K562 (cell line): Measurements from ENCODE around the gene BOD1L2. TPM values are rescaled to one million over a fixed set of nuclear protein-coding genes. Genes with fewer than 3 reads are reported as not detected.

Source experiments
- ATAC-seq: fragments of 200-7000 bp; cut with Tn5 transposase; 3 replicates; pipeline ENCODE4 v1.9.1; 2020; ENCODE audit warnings: moderate library complexity
- Bru-seq: library from RNA; stranded (reverse); fragments of 400-500 nt; gene quantifications from one replicate; lab custom pipeline; 2021; lab: Mats Ljungman, UMichigan
- BruChase-seq, 2 experiments: library from RNA; stranded (reverse); fragments of 400-500 nt; gene quantifications; one replicate each; lab custom pipeline; 2021; lab: Mats Ljungman, UMichigan
- BruUV-seq: library from RNA; stranded (reverse); fragments of 400-500 nt; replicated peaks from 2 replicates; lab custom pipeline; 2021; lab: Mats Ljungman, UMichigan
- CTCF ChIA-PET: fragments of 300-600 bp; formaldehyde crosslinking; extraction: SDS; loops from one replicate; lab custom pipeline; 2021; ENCODE audit warnings: low intra/inter-chr PET ratio; lab: Yijun Ruan, JAX
- POLR2A ChIA-PET: fragments of 300-600, 350-650 bp; sonication (Branson Sonifier 250); formaldehyde crosslinking; extraction: SDS; loops from one replicate; lab custom pipeline; 2021; ENCODE audit warnings: antibody characterized with exemption, inconsistent platforms; lab: Yijun Ruan, JAX
- DNase-seq, 4 experiments: peaks; one replicate each; pipeline versions ENCODE4 v3.0.0 to v3.0.0-alpha.2; 2011 to 2018; ENCODE audit warnings: low spot score in 3 of 4, mixed read lengths in 3 of 4; ENCODE audit errors: extremely low read depth in 1 of 4
- FAIRE-seq: peaks from 2 replicates; lab custom pipeline; 2011; peaks lifted over from hg19 to GRCh38; lab: Jason Lieb, UNC
- H2AFZ ChIP-seq: 2 replicates; pipeline ENCODE4 v1.6.0; 2011; ENCODE audit warnings: low read depth, low read length, control low read depth, inconsistent platforms
- H3K27ac ChIP-seq: fragments of 200-600 bp; 3 replicates; pipeline ENCODE4 v1.8.0; 2011; ENCODE audit warnings: low read depth, mild to moderate bottlenecking, control low read depth, inconsistent platforms, low read length, moderate library complexity, mixed read lengths; ENCODE audit errors: extremely low read depth
- H3K27me3 ChIP-seq, 2 experiments: fragments of 300-600 bp in 1 of 2; 2 replicates in 1 of 2; 3 replicates in 1 of 2; pipeline versions ENCODE4 v1.6.0 to v1.8.0; 2011; ENCODE audit warnings: inconsistent platforms in 2 of 2, low read length in 2 of 2, mild to moderate bottlenecking in 1 of 2, mixed read lengths in 1 of 2, moderate library complexity in 1 of 2; ENCODE audit not compliant: control insufficient read depth in 2 of 2, insufficient read depth in 2 of 2
- H3K36me3 ChIP-seq: fragments of 300-600 bp; 3 replicates; pipeline ENCODE4 v1.8.0; 2011; ENCODE audit warnings: mild to moderate bottlenecking, low read length, inconsistent platforms; ENCODE audit not compliant: control insufficient read depth, insufficient read depth
- H3K4me1 ChIP-seq, 2 experiments: fragments of 200-600 bp in 1 of 2; replicated peaks in 1 of 2; 2 replicates in 1 of 2; 3 replicates in 1 of 2; pipeline versions ENCODE4 v1.5.1 to v1.8.0; 2011; ENCODE audit warnings: inconsistent platforms in 2 of 2, low read length in 2 of 2, mild to moderate bottlenecking in 1 of 2, mixed read lengths in 1 of 2, moderate library complexity in 1 of 2; ENCODE audit not compliant: control insufficient read depth in 2 of 2, insufficient read depth in 2 of 2
- H3K4me2 ChIP-seq: 2 replicates; pipeline ENCODE4 v1.6.1; 2011; ENCODE audit warnings: low read length, control low read depth, inconsistent platforms, mixed read lengths; ENCODE audit not compliant: insufficient read depth
- H3K4me3 ChIP-seq: fragments of 200-600 bp; sonication (generic), shearing (Covaris generic); 2 replicates; pipeline ENCODE4 v1.5.1; 2016; ENCODE audit warnings: control low read depth, inconsistent platforms
- H3K79me2 ChIP-seq: fragments of 200-600 bp; 3 replicates; pipeline ENCODE4 v1.8.0; 2011; ENCODE audit warnings: low read length, inconsistent platforms; ENCODE audit not compliant: control insufficient read depth, insufficient read depth
- H3K9ac ChIP-seq, 2 experiments: 2 replicates each; pipeline versions ENCODE4 v1.6.0 to v1.6.1; 2011; ENCODE audit warnings: low read depth in 2 of 2, low read length in 2 of 2, control low read depth in 1 of 2, inconsistent platforms in 1 of 2, mild to moderate bottlenecking in 1 of 2, mixed read lengths in 1 of 2; ENCODE audit not compliant: insufficient read depth in 1 of 2
- H3K9me1 ChIP-seq: one replicate; pipeline ENCODE4 v1.6.0; 2011; ENCODE audit warnings: inconsistent platforms, mild to moderate bottlenecking, low read length, moderate library complexity; ENCODE audit not compliant: control insufficient read depth, insufficient read depth
- H3K9me3 ChIP-seq: replicated peaks from 2 replicates; pipeline ENCODE4 v1.5.1; 2011; ENCODE audit warnings: low read depth, low read length, inconsistent platforms; ENCODE audit not compliant: control insufficient read depth, insufficient read depth
- H4K20me1 ChIP-seq: replicated peaks from 2 replicates; pipeline ENCODE4 v1.6.1; 2011; ENCODE audit warnings: low read length, inconsistent platforms, mixed read lengths; ENCODE audit not compliant: control insufficient read depth, insufficient read depth
- CREM ChIP-seq: IDR thresholded peaks from 2 replicates; pipeline ENCODE4 v1.6.1; 2014; ENCODE audit warnings: antibody characterized with exemption, low read depth
- MTF1 ChIP-seq: fragments of 250-450 bp; sonication (Bioruptor Pico); IDR thresholded peaks from 2 replicates; pipeline ENCODE4 v1.9.0; 2021; ENCODE audit warnings: moderate library complexity, mild to moderate bottlenecking, inconsistent platforms, borderline replicate concordance
- NR2C1 ChIP-seq, 2 experiments: fragments of 450-650 bp; IDR thresholded peaks; 2 replicates each; pipeline ENCODE4 v1.6.1; 2017; ENCODE audit warnings: mild to moderate bottlenecking in 2 of 2, antibody characterized with exemption in 1 of 2, inconsistent platforms in 1 of 2, missing compliant biosample characterization in 1 of 2, missing genetic modification characterization in 1 of 2
- NR2C2 ChIP-seq, 2 experiments: fragments of 200-800 bp in 1 of 2; sonication (Bioruptor generic) in 1 of 2; sonication (generic) in 1 of 2; formaldehyde crosslinking in 1 of 2; IDR thresholded peaks; 2 replicates each; pipeline versions ENCODE4 v1.6.1 to v1.8.0; 2016 to 2022; ENCODE audit warnings: mild to moderate bottlenecking in 1 of 2, missing compliant biosample characterization in 1 of 2, missing genetic modification characterization in 1 of 2, missing genetic modification reagents in 1 of 2
- ZBTB1 ChIP-seq: sonication (generic); formaldehyde crosslinking; IDR thresholded peaks from 2 replicates; pipeline ENCODE4 v1.8.1; 2023; ENCODE audit warnings: missing genetic modification reagents, low read depth, mild to moderate bottlenecking, borderline replicate concordance
- WGBS: fragments of 100-300 bp; shearing (Covaris generic); methylation state at CpG from one replicate; pipeline ENCODE4 v1.1.6; 2016; ENCODE audit warnings: low coverage, mixed read lengths; ENCODE audit not compliant: insufficient coverage; ENCODE audit errors: missing lambda C conversion rate; 5-methylcytosine and 5-hydroxymethylcytosine counted together
- in situ Hi-C: fragments of 300-500 bp; cut with MboI; formaldehyde crosslinking; loops from 4 replicates; pipeline ENCODE4 v1.15.0; 2018; ENCODE audit warnings: inconsistent platforms, mixed read lengths
- intact Hi-C: fragments of 100-400 bp; cut with micrococcal nuclease; formaldehyde crosslinking; loops from 2 replicates; pipeline ENCODE4 v1.14.2; 2022
- long read RNA-seq, 3 experiments: library from polyadenylated mRNA in 2 of 3; library from RNA in 1 of 3; unstranded in 2 of 3; stranded (forward) in 1 of 3; transcript quantifications; one replicate each; pipeline ENCODE4 v2.0.0, GENCODE V29; 2019 to 2022
- polyA minus RNA-seq, 3 experiments: library from RNA; depleted of rRNA, polyadenylated mRNA; stranded (reverse); fragments of >200 nt; gene quantifications; 2 replicates each; pipeline ENCODE4 v1.2.3, GENCODE V29; 2011
- polyA plus RNA-seq, 8 experiments: library from polyadenylated mRNA; depleted of rRNA in 4 of 8; stranded (reverse) in 5 of 8; unstranded in 3 of 8; fragments of >200 nt; fragmentation: Nextera tagmentation in 2 of 8; fragmentation: Illumina TruSeq in 1 of 8; extraction: Ambion mirVana in 2 of 8; extraction: Trizol in 1 of 8; gene quantifications; 2 replicates each; pipeline versions ENCODE4 v1.2.1 to v1.2.3, GENCODE V29; 2011 to 2014; ENCODE audit warnings: inconsistent platforms in 1 of 8, missing spikeins in 1 of 8
- total RNA-seq, 7 experiments: library from RNA; depleted of rRNA in 6 of 7; stranded (reverse); fragments of >200 nt in 6 of 7; fragmentation: Illumina TruSeq in 2 of 7; extraction: Trizol in 2 of 7; gene quantifications; 2 replicates each; pipeline versions ENCODE4 v1.2.1 to v1.2.3, GENCODE V29; 2011 to 2021; ENCODE audit warnings: low replicate concordance in 1 of 7

The BOD1L2 gene
- total RNA-seq (2011; cell fraction: chromatin; rRNA removed; ENCODE audit: low replicate concordance): not detected in 2 replicates
- total RNA-seq (2011; cell fraction: nucleolus; rRNA removed): not detected in 2 replicates
- not detected in 2 replicates for total RNA-seq (2011; cell fraction: nucleoplasm; rRNA removed)
- total RNA-seq (2014; rRNA removed): not detected in 2 replicates
- not detected in 2 replicates for total RNA-seq (2014; rRNA removed; fragmentation: Illumina TruSeq; extraction: Trizol)
- total RNA-seq (2015; rRNA removed; fragmentation: Illumina TruSeq; extraction: Trizol): not detected in 2 replicates
- not detected in 2 replicates for total RNA-seq (2021)
- polyA plus RNA-seq (2011; rRNA removed): not detected in 2 replicates
- polyA plus RNA-seq (2011; cell fraction: cytosol; rRNA removed): not detected in 2 replicates
- not detected in 2 replicates for polyA plus RNA-seq (2011; cell fraction: nucleus; rRNA removed)
- 0.18 TPM in 1 of 2 replicates, not detected in the other for polyA plus RNA-seq (2012)
- 0.03 TPM in 1 of 2 replicates, not detected in the other for polyA plus RNA-seq (2014; fragmentation: Illumina TruSeq; extraction: Trizol)
- polyA plus RNA-seq (2014; fragmentation: Nextera tagmentation; extraction: Ambion mirVana): not detected
- not detected in 2 replicates for polyA plus RNA-seq (2014; rRNA removed)
- not detected in 2 replicates for polyA minus RNA-seq (2011; rRNA and poly(A)+ RNA removed)
- polyA minus RNA-seq (2011; cell fraction: cytosol; rRNA and poly(A)+ RNA removed): not detected in 2 replicates
- polyA minus RNA-seq (2011; cell fraction: nucleus; rRNA and poly(A)+ RNA removed): not detected in 2 replicates
- not detected for Bru-seq, nascent RNA
- BruChase-seq, experiment 1, labeled RNA remaining after a 2-hour chase: not detected
- BruChase-seq, experiment 2, labeled RNA remaining after a 6-hour chase: not detected
- long read RNA-seq, experiment 1: 0 reads
- long read RNA-seq, experiment 2: 0 reads
- long read RNA-seq, experiment 3: 0 reads

DNA sequence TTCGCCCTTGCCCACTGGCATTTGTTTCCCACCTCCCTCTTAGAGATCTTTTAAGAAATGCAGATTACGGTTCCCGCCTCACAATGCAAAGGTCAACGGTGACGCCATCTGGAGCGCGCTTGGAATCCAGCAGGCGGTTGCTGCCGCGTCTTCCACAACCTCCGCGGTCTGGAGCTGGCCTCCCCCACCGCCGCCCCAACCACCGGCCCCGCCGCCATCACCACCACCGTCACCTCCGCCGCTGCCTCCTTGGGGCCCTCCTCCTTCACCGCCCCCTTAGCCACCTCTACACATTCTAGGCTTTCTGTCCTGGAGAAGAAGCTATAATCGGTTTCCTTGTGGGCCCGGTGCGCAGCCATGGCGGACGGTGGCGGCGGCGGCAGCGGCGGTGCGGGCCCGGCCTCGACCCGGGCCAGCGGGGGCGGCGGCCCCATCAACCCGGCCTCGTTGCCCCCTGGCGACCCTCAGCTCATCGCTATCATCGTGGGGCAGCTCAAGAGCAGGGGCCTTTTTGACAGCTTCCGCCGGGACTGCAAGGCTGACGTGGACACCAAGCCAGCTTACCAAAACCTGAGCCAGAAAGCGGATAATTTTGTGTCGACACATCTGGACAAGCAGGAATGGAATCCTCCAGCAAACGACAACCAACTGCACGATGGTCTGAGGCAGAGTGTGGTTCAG is at the start of gene BOD1L2:
Gene BOD1L2 (plus strand): TSS at position 132 of the 681 bp plus-strand sequence. CDS start 226 bp downstream, at position 358.
- no peaks in the 10 kb centered on the region for H3K79me2 ChIP-seq
- FAIRE-seq (no peak), ATAC-seq (no peak), DNase-seq (no peak)
- H2AFZ ChIP-seq: no peak within 1 kb of the TSS
- in situ Hi-C loops: no loop called here
- no peaks in the 10 kb centered on the region for H3K9me3 ChIP-seq
- intact Hi-C loops: no loop called here
- no peak within 1 kb of the TSS for H3K9ac ChIP-seq
- H3K9me1 ChIP-seq: no peaks in the 10 kb centered on the region
- H3K36me3 ChIP-seq: no peaks in the 10 kb centered on the region
- H4K20me1 ChIP-seq: no peaks in the 10 kb centered on the region
- ChIA-PET CTCF (no interaction called here), POLR2A (interaction anchor here (1.4 kb wide), 1 partner anchor 13 kb away, joined by 3 read pairs; no protein-coding TSS in a partner anchor)
- WGBS: 23% methylated on average over 28 of the region's 50 CpGs
- H3K4me3 ChIP-seq: no peak within 1 kb of the TSS
- H3K4me2 ChIP-seq: no peak within 1 kb of the TSS
- H3K27me3 ChIP-seq: peaks cover 0 to 16% of the 10 kb centered on the region in 2 experiments; a peak in 2 of 5 replicates
- no peak within 1 kb of the TSS for H3K27ac ChIP-seq
- TF ChIP-seq NR2C2 (CRISPR knock-in tag; IDR thresholded peaks at IDR 0.05) (no peak), NR2C2 (tag; IDR thresholded peaks at IDR 0.05) (peak; percentile 73), ZBTB1 (peak; percentile 50; the same call in 1 of the 2 replicates), CREM (peak; percentile 32; the same call in 1 of the 2 replicates), NR2C1 (IDR thresholded peaks at IDR 0.05) (no peak), NR2C1 (tag; IDR thresholded peaks at IDR 0.05) (0 out of 2 replicates have a peak, but pooled peaks have one; percentile 17), MTF1 (CRISPR knock-in tag) (no peak)
- BruUV-seq: no TSS peak
- peaks cover 6 to 16% of the 10 kb centered on the region in 2 experiments; a peak in 4 of 5 replicates for H3K4me1 ChIP-seq
